ENCODE results near the gene CCDC195. TPM values are rescaled to one million over a fixed set of nuclear protein-coding genes. Genes with fewer than 3 reads are reported as not detected.

The CCDC195 gene
- polyA plus RNA-seq, 2 of the 4 experiments (the other 2 are of a cell fraction) = not detected

DNA sequence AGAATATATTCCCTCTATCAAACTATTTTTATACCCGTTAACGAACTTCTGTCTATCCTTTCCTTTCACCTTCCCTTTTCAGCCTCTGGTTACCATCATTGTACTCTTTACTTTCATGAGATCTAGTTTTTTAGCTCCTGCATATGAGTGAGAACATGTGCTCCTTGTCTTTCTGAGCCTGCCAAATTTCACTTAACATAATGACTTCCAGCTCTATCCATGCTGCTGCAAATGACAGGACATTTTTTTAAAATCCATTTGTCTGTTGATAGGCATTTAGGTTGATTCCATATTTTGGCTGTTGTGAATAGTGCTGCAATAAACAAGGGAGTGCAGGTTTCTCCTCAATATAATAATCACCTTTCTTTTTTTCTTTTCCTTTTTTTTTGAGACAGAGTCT is 8.2 kb upstream of the CCDC195 start:
- no peak for ATAC-seq
- DNase-seq (ENCODE audit: low read depth in 1 of 2, low spot score in 1 of 2) = no peak
- 70% methylated on average over 2 of the region's 2 CpGs for WGBS (ENCODE audit: missing lambda C conversion rate)
- H3K27ac ChIP-seq = no peak overlapping the region
- H3K4me1 ChIP-seq = no peaks in the 10 kb centered on the region; the same call in 2 of the 3 replicates
- CTCF ChIA-PET = interaction anchor here (0.7 kb wide), 1 partner anchor 26 kb away, joined by 3 read pairs; no protein-coding TSS in a partner anchor
- POLR2A ChIA-PET = no interaction called here
- H3K4me2 ChIP-seq = no peak overlapping the region
- TF ChIP-seq ELK1 (IDR thresholded peaks at IDR 0.05; ENCODE audit: low read depth, low read length) (no peak), MAX (IDR thresholded peaks at IDR 0.05) (no peak), NR3C1 (IDR thresholded peaks at IDR 0.05) (no peak), MYC (IDR thresholded peaks at IDR 0.05; ENCODE audit: borderline replicate concordance, low read length) (no peak), ZNF302 (CRISPR knock-in tag; IDR thresholded peaks at IDR 0.05) (no peak), HOXB13 (CRISPR knock-in tag; IDR thresholded peaks at IDR 0.05; ENCODE audit: low read depth) (no peak), JUN (IDR thresholded peaks at IDR 0.05) (no peak)
- TF ChIP-seq, protein P1, sequence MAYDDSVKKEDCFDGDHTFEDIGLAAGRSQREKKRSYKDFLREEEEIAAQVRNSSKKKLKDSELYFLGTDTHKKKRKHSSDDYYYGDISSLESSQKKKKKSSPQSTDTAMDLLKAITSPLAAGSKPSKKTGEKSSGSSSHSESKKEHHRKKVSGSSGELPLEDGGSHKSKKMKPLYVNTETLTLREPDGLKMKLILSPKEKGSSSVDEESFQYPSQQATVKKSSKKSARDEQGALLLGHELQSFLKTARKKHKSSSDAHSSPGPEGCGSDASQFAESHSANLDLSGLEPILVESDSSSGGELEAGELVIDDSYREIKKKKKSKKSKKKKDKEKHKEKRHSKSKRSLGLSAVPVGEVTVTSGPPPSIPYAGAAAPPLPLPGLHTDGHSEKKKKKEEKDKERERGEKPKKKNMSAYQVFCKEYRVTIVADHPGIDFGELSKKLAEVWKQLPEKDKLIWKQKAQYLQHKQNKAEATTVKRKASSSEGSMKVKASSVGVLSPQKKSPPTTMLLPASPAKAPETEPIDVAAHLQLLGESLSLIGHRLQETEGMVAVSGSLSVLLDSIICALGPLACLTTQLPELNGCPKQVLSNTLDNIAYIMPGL (CRISPR knock-in tag; IDR thresholded peaks at IDR 0.05; ENCODE audit: borderline replicate concordance) = no peak
- no peak for FAIRE-seq
- peaks cover 14% of the 10 kb centered on the region; the same call in 2 of the 3 replicates for H3K9me3 ChIP-seq
- H3K4me3 ChIP-seq = no peak overlapping the region

- no peak overlapping the region for H3K4me3 ChIP-seq
- no peak for DNase-seq (ENCODE audit: low read depth in 1 of 2, low spot score in 1 of 2)
- ChIA-PET CTCF (interaction anchor here (0.7 to 1.3 kb wide), 3 partner anchors 10 to 73 kb away, joined by 3 to 5 read pairs (median 3); no protein-coding TSS in a partner anchor), POLR2A (no interaction called here)
- peaks cover 10% of the 10 kb centered on the region; the same call in 2 of the 3 replicates for H3K9me3 ChIP-seq
- no peak overlapping the region for H3K27ac ChIP-seq
- TF ChIP-seq JUNB (IDR thresholded peaks at IDR 0.05) (0 out of 2 replicates have a peak, but pooled peaks have one; percentile 11), USF2 (IDR thresholded peaks at IDR 0.05) (no peak)
- no peak overlapping the region for H3K4me2 ChIP-seq
- no peak for FAIRE-seq
- no peak for ATAC-seq
- no peaks in the 10 kb centered on the region for H3K4me1 ChIP-seq
- 70% methylated on average over 2 of the region's 2 CpGs for WGBS (ENCODE audit: missing lambda C conversion rate)
These were observed 7.5 kb upstream of the CCDC195 start for GRCh38 chr2:224723586-224724217.

DNA sequence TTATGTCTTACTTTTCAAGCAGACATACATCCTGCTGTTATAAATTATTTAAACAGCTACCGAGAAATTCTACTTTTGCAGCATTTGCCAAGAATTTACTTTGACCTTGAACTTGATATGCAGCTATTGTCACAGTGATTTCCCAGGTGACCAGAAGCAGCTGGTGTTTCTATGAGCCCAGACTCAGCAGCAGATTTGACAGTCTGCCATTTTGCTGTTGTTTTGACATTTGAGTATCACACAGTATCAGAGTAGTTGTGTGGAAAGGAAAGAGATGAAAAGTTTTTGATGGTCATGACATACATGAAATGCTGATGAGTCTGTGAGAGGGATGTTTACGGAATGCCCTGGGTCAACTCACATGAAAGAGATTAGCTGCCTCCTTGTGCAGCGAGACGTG is 6.6 kb upstream of the CCDC195 start:
- ATAC-seq (no peak; a peak in 1 of 6 replicates), DNase-seq (ENCODE audit: low read depth in 1 of 2, low spot score in 1 of 2) (no peak), FAIRE-seq (no peak)
- ChIA-PET POLR2A (no interaction called here), CTCF (interaction anchor here (0.5 to 1.3 kb wide), 3 partner anchors 11 to 72 kb away, joined by 3 to 5 read pairs (median 3); no protein-coding TSS in a partner anchor)
- peaks cover 6% of the 10 kb centered on the region; the same call in 2 of the 3 replicates for H3K9me3 ChIP-seq
- H3K4me1 ChIP-seq = no peaks in the 10 kb centered on the region
- 70% methylated on average over 4 of the region's 4 CpGs for WGBS (ENCODE audit: missing lambda C conversion rate)
- no peak overlapping the region for H3K4me3 ChIP-seq
- H3K4me2 ChIP-seq = no peak overlapping the region
- no peak overlapping the region for H3K27ac ChIP-seq
- TF ChIP-seq TP53 (CRISPR knock-in tag; IDR thresholded peaks at IDR 0.05) = no peak
- TF ChIP-seq GATA3 (IDR thresholded peaks at IDR 0.05; ENCODE audit: borderline replicate concordance) = no peak
- no peak for TF ChIP-seq SMC3 (IDR thresholded peaks at IDR 0.05)
- TF ChIP-seq BCL3 (IDR thresholded peaks at IDR 0.05) = no peak
- TF ChIP-seq CBX2 (IDR thresholded peaks at IDR 0.05; ENCODE audit: borderline replicate concordance, low read depth) = no peak
- TF ChIP-seq, protein P2, sequence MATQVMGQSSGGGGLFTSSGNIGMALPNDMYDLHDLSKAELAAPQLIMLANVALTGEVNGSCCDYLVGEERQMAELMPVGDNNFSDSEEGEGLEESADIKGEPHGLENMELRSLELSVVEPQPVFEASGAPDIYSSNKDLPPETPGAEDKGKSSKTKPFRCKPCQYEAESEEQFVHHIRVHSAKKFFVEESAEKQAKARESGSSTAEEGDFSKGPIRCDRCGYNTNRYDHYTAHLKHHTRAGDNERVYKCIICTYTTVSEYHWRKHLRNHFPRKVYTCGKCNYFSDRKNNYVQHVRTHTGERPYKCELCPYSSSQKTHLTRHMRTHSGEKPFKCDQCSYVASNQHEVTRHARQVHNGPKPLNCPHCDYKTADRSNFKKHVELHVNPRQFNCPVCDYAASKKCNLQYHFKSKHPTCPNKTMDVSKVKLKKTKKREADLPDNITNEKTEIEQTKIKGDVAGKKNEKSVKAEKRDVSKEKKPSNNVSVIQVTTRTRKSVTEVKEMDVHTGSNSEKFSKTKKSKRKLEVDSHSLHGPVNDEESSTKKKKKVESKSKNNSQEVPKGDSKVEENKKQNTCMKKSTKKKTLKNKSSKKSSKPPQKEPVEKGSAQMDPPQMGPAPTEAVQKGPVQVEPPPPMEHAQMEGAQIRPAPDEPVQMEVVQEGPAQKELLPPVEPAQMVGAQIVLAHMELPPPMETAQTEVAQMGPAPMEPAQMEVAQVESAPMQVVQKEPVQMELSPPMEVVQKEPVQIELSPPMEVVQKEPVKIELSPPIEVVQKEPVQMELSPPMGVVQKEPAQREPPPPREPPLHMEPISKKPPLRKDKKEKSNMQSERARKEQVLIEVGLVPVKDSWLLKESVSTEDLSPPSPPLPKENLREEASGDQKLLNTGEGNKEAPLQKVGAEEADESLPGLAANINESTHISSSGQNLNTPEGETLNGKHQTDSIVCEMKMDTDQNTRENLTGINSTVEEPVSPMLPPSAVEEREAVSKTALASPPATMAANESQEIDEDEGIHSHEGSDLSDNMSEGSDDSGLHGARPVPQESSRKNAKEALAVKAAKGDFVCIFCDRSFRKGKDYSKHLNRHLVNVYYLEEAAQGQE (IDR thresholded peaks at IDR 0.05) = no peak
- no peak for TF ChIP-seq CHD2 (IDR thresholded peaks at IDR 0.05; ENCODE audit: low read length, partially characterized antibody)
- TF ChIP-seq FOSB (CRISPR knock-in tag; IDR thresholded peaks at IDR 0.05) = no peak
- no peak for TF ChIP-seq ATOH8 (CRISPR knock-in tag; IDR thresholded peaks at IDR 0.05; ENCODE audit: low read depth)
- no peak for TF ChIP-seq ZFP36 (IDR thresholded peaks at IDR 0.05; ENCODE audit: borderline replicate concordance, partially characterized antibody)
- TF ChIP-seq E2F6 (IDR thresholded peaks at IDR 0.05; ENCODE audit: borderline replicate concordance, low read depth) = no peak
- TF ChIP-seq ZNF302 (CRISPR knock-in tag; IDR thresholded peaks at IDR 0.05) = no peak
